Peyer's patch (tissue), 4 donors: Measurements from ENCODE around the gene STK39. TPM values are rescaled to one million over a fixed set of nuclear protein-coding genes. Genes with fewer than 3 reads are reported as not detected.

Experiments used
- DNase-seq, 3 donors: peaks; one replicate each; pipeline ENCODE4 v3.0.0-alpha.2; 2017 to 2019
- H3K27ac ChIP-seq, 4 donors: fragments of 200-600 bp; sonication (generic); one replicate each; pipeline ENCODE4 v1.5.1; 2016 to 2019
- H3K27me3 ChIP-seq, 2 donors: fragments of 200-600 bp; sonication (generic); one replicate each; pipeline ENCODE4 v1.5.1; 2019
- H3K36me3 ChIP-seq, 3 donors: fragments of 200-600 bp; sonication (generic); one replicate each; pipeline ENCODE4 v1.5.1; 2016 to 2019
- H3K4me1 ChIP-seq, 4 donors: fragments of 200-600 bp; sonication (generic); one replicate each; pipeline ENCODE4 v1.5.1; 2016 to 2019
- H3K4me3 ChIP-seq, 4 donors: fragments of 200-600 bp; sonication (generic); 1 replicate in 3 of 4; 2 replicates in 1 of 4; pipeline ENCODE4 v1.5.1; 2016 to 2019; ENCODE audit warnings: mild to moderate bottlenecking in 1 of 4
- H3K9me3 ChIP-seq, 4 donors: fragments of 200-600 bp; sonication (generic); one replicate each; pipeline ENCODE4 v1.5.1; 2016 to 2019; ENCODE audit warnings: mild to moderate bottlenecking in 1 of 4
- POLR2A ChIP-seq, 2 donors: fragments of 450-650 bp; IDR thresholded peaks; one replicate each; pipeline ENCODE4 v1.5.1; 2017; ENCODE audit warnings: antibody characterized with exemption in 2 of 2, mild to moderate bottlenecking in 2 of 2, moderate library complexity in 2 of 2
- total RNA-seq, 4 donors: library from RNA; depleted of rRNA; stranded (reverse); fragments of >200 nt; gene quantifications; one replicate each; pipeline ENCODE4 v1.1.0, GENCODE V29; 2016
- TF ChIP-seq, protein P1 (sequence below), 6 experiments: fragments of 450-650 bp in 4 of 6; fragments of 200-600 bp in 2 of 6; sonication (generic) in 1 of 6; IDR thresholded peaks; one replicate each; pipeline ENCODE4 v1.5.1; 2017 to 2019; ENCODE audit warnings: antibody characterized with exemption in 6 of 6, mild to moderate bottlenecking in 3 of 6, moderate library complexity in 1 of 6

The STK39 gene
- total RNA-seq, 4 donors from 2014 or later, result 39.6 to 55.9 (median 51.0) TPM

DNA sequence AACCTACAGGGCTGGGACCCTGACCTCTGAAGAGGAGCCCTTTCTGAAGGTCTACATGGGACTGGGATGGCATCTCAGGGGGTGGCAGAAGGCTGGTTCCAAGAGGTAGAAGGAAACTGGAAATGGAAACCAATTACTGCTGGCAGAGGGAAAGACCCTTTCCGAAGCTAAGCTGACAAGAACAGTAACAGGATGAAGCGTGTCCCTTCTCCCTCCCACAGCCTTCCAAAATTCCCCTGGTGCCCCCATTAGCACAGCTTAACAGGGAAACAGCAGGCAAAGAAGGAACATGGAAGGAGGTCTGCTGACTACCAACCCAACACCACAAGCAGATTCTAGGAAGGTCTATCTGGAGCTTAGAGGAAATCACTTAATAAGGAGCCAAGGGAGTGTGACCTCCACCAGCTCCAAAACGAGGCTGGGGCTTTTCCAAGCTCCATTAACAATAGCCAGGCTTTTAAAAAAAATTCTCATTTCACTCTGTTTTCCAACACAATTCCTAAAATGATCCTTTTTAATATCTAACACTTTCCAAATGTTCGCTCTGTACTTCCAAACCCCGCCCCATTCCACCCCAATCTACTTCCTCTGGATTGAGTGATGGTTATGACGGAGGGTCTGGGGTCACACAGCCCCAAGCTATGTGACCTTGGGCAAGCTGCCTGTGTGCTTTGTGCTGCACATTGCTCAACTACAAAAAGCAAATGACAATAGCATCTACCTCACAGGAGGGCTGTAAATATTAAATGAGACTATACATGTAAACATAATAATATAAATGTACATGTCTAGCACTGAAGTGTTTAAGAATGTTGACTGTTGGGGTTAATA lies 55.2 kb downstream of the STK39 start:
- no peak for TF ChIP-seq POLR2A (IDR thresholded peaks at IDR 0.05)
- TF ChIP-seq, protein P1, sequence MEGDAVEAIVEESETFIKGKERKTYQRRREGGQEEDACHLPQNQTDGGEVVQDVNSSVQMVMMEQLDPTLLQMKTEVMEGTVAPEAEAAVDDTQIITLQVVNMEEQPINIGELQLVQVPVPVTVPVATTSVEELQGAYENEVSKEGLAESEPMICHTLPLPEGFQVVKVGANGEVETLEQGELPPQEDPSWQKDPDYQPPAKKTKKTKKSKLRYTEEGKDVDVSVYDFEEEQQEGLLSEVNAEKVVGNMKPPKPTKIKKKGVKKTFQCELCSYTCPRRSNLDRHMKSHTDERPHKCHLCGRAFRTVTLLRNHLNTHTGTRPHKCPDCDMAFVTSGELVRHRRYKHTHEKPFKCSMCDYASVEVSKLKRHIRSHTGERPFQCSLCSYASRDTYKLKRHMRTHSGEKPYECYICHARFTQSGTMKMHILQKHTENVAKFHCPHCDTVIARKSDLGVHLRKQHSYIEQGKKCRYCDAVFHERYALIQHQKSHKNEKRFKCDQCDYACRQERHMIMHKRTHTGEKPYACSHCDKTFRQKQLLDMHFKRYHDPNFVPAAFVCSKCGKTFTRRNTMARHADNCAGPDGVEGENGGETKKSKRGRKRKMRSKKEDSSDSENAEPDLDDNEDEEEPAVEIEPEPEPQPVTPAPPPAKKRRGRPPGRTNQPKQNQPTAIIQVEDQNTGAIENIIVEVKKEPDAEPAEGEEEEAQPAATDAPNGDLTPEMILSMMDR (IDR thresholded peaks at IDR 0.05), result no peak
- no peak for DNase-seq
- no peak overlapping the region for H3K4me3 ChIP-seq
- H3K36me3 ChIP-seq, result no peaks in the 10 kb centered on the region
- H3K27ac ChIP-seq, result peak overlapping the region in 3 of 4 donors; percentile 12 to 72 (median 32)
- peaks cover 0 to 47% (median 9%) of the 10 kb centered on the region in 4 donors for H3K4me1 ChIP-seq
- no peaks in the 10 kb centered on the region for H3K9me3 ChIP-seq
- no peaks in the 10 kb centered on the region for H3K27me3 ChIP-seq

DNA sequence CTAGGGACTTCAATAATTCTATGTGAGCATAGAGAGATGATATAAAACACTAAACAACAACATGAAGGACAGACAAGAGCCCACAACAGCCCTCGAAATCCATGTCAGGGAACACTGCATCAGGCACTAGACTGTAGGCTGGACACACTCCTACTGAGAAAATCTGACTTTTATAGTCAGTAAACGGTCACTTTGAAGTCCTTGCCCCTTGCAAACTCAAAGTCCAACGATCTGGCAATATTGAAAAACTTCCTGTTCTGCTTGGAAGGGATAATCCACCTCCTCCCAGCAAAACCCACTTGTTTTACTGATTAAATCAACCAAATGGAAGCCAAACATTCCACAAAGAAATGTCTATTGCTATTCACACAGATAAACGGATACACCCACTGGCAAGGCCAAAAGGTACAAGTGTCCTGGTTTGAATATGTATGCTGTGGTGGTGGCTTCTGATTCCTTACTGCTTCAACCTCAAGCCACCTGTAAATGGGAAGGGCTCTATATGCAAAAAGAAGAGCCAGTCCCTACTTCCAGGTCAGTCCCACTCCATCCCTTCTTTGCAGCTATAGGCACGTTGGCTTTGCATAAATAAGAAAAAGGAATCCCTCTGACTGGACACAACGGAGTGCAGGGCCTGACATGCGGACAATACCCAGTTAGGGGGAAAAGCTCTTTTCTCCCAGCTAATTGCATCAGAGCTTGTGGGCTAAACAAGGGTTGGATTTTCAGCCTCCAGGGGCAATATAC lies 56.6 kb downstream of the STK39 start:
- H3K27ac ChIP-seq, result peak overlapping the region in 2 of 4 donors; percentile 33 to 43
- H3K4me1 ChIP-seq, result peaks cover 0 to 60% (median 8%) of the 10 kb centered on the region in 4 donors
- no peaks in the 10 kb centered on the region for H3K9me3 ChIP-seq
- H3K27me3 ChIP-seq, result no peaks in the 10 kb centered on the region
- DNase-seq, result no peak
- no peaks in the 10 kb centered on the region for H3K36me3 ChIP-seq
- H3K4me3 ChIP-seq, result no peak overlapping the region
- TF ChIP-seq, protein P1 (IDR thresholded peaks at IDR 0.05), result no peak
- TF ChIP-seq POLR2A (IDR thresholded peaks at IDR 0.05), result no peak

DNA sequence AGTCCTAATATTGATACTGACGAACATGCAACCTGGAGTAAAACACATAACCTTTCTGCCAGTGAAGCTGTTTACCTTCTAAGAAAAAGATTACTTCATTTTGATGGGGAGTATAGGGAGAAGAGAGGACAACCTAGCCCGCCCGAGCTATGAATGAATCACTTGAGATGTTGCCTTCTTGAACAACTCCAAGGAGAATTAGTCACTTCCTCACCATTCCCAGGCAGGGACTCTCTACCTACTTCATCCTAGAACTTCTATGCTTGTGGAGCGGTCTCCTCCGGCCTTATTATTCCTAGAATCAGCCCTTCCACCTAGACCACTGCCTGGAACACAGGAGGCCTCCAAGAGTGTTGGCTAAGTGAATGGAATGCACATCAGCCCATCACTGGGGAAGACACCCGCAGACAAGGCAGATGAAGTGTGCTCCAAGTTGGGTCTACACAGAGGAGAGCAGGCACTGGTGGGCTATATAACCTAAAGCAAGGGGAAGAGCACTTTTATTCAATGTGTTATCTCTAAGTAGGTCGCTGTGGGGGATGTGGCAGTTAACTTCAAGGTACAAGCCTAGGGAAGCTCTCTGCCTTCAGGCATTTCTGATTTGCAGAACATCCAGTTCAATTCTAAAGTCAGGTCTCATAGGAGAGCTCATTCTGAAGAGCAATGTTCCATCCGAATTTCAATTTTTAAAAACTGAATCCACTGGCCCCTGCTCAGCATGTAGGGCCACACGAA lies 57.4 kb downstream of the STK39 start:
- peaks cover 0 to 65% (median 9%) of the 10 kb centered on the region in 4 donors for H3K4me1 ChIP-seq
- peak overlapping the region in 2 of 4 donors; percentile 33 to 43 for H3K27ac ChIP-seq

DNA sequence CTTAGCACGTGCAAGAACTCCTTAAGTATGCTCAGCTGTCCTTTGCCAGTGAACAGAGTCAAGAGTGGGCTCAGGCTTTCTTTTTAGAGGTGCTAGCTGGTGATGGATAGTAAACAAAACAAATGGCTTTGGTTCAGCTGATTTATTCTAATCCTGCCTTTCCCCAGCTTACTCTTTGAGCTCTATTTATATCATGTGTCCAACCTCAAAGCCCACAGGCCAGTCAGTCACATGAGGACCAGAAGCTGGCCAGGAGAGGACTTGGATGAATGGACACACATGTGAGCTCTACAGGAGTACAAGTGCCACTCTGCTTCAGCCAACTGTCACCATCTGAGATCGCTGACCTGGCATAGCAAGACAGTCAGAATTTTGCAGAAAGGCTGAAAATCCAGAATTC lies 59.4 kb downstream of the STK39 start:
- DNase-seq, result no peak
- no peak overlapping the region for H3K4me3 ChIP-seq
- no peaks in the 10 kb centered on the region for H3K36me3 ChIP-seq
- no peak overlapping the region for H3K27ac ChIP-seq
- H3K27me3 ChIP-seq, result no peaks in the 10 kb centered on the region
- H3K9me3 ChIP-seq, result no peaks in the 10 kb centered on the region
- H3K4me1 ChIP-seq, result peaks cover 0 to 57% (median 7%) of the 10 kb centered on the region in 4 donors
- TF ChIP-seq POLR2A (IDR thresholded peaks at IDR 0.05), result no peak
- TF ChIP-seq, protein P1 (IDR thresholded peaks at IDR 0.05), result no peak

More for the DNA sequence above, 57.4 kb downstream of the STK39 start:
- Histone ChIP-seq H3K36me3 (no peaks in the 10 kb centered on the region), H3K27me3 (no peaks in the 10 kb centered on the region), H3K4me3 (no peak overlapping the region), H3K9me3 (no peaks in the 10 kb centered on the region)
- peak in 1 of 3 donors; percentile 57 for DNase-seq
- TF ChIP-seq, protein P1 (IDR thresholded peaks at IDR 0.05), result no peak
- no peak for TF ChIP-seq POLR2A (IDR thresholded peaks at IDR 0.05)

DNA sequence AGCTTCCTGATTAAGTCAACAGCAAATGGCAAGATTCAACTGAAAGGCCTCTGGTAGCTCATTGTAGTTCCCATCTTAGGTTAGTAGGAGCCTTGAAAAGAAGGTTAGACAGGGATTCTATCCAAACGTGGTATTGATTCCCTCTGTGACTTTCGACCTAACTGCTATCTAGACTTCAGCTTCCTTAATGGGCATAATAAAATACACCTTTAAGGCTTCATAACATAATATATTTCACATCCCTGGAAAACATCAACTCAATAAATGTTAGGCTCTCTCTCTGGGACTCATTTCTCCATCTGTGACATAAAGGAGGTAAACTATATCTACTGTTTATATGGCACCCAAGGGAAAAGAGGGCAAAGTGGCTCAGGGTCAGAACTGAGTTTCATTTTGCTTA lies 60.9 kb downstream of the STK39 start:
- DNase-seq, result no peak
- Histone ChIP-seq H3K9me3 (no peaks in the 10 kb centered on the region), H3K27me3 (no peaks in the 10 kb centered on the region), H3K4me3 (no peak overlapping the region), H3K27ac (peak overlapping the region in 2 of 4 donors; percentile 15 to 18), H3K4me1 (peaks cover 0 to 54% (median 3%) of the 10 kb centered on the region in 4 donors), H3K36me3 (no peaks in the 10 kb centered on the region)
- no peak for TF ChIP-seq POLR2A (IDR thresholded peaks at IDR 0.05)
- TF ChIP-seq, protein P1 (IDR thresholded peaks at IDR 0.05), result no peak
